Measurements from ENCODE around the gene PLA2R1. TPM values are rescaled to one million over a fixed set of nuclear protein-coding genes. Genes with fewer than 3 reads are reported as not detected.

Gene PLA2R1
- total and polyA plus RNA-seq, 10 of the 15 experiments (the other 5 are each of a cell fraction or from before 2014, with no cell fraction given) = 0.01 to 0.05 (median 0.02) TPM; not detected in 6

DNA sequence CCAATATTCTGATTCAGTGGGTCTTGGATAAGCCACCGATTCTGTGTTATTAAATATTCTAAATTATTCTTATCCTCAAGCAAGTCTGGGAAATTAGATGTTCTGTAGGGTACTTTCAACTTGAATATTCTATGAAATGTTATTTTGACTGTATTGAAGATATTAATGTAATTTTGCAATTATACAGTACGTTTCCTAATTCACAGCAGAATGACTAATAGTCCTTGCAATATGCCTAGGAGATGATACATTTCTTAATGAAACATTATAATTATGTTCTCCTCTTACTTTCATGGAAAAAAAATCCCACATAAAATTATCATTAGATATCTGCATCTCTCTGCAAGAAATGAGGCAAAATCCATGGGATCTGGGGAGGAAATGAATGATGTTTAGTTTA lies 46.2 kb upstream of the PLA2R1 start:
- no peak overlapping the region for H3K27ac ChIP-seq (ENCODE audit: control insufficient read depth, insufficient read depth)
- H3K36me3 ChIP-seq (ENCODE audit: control insufficient read depth in 2 of 2, insufficient read depth in 2 of 2, low read length in 1 of 2) = no peaks in the 10 kb centered on the region
- ChIA-PET RAD21 (ENCODE audit: unreplicated experiment) (interaction anchor here (1.1 to 3.9 kb wide), 3 partner anchors 11 to 132 kb away, joined by 3 to 51 read pairs (median 5); no protein-coding TSS in a partner anchor), CTCF (interaction anchor here (0.6 to 4.9 kb wide), 15 partner anchors 12 to 1109 kb away, joined by 3 to 122 read pairs (median 5); no protein-coding TSS in a partner anchor), SMC1A (ENCODE audit: uncharacterized antibody, unreplicated experiment) (interaction anchor here (1.0 to 3.1 kb wide), 6 partner anchors 13 to 216 kb away, joined by 3 to 18 read pairs (median 3); no protein-coding TSS in a partner anchor), POLR2A (no interaction called here)
- peaks cover 0 to 2% of the 10 kb centered on the region in 2 experiments; a peak in 1 of 4 replicates for H3K27me3 ChIP-seq (replicated peaks in 1 of 2; ENCODE audit: control insufficient read depth in 2 of 2, insufficient read depth in 2 of 2, low read length in 1 of 2)
- H3K4me2 ChIP-seq (ENCODE audit: control insufficient read depth, insufficient read depth) = no peak overlapping the region
- no peak overlapping the region for H2AFZ ChIP-seq (ENCODE audit: control insufficient read depth, low read depth, low read length)
- no peaks in the 10 kb centered on the region for H3K79me2 ChIP-seq (ENCODE audit: control insufficient read depth, insufficient read depth, low read length)
- WGBS (ENCODE audit: insufficient coverage, insufficient replicate concordance, low lambda C conversion rate, missing lambda C conversion rate) = 1% methylated on average over 2 of the region's 2 CpGs
- no TSS peak for BruUV-seq (replicated peaks)
- no peaks in the 10 kb centered on the region for H4K20me1 ChIP-seq (ENCODE audit: control insufficient read depth, insufficient read depth)
- TF ChIP-seq NFYA (IDR thresholded peaks at IDR 0.05; ENCODE audit: borderline replicate concordance, low read depth, low read length) (no peak), RAD21 (IDR thresholded peaks at IDR 0.05; ENCODE audit: insufficient read depth, low read depth, low read length) (no peak), CHD4 (IDR thresholded peaks at IDR 0.05) (no peak), ZNF24 (IDR thresholded peaks at IDR 0.05) (no peak), EP300 (IDR thresholded peaks at IDR 0.05; ENCODE audit: borderline replicate concordance in 1 of 2, control insufficient read depth in 1 of 2, low read depth in 2 of 2, low read length in 2 of 2) (no peak), LARP7 (IDR thresholded peaks at IDR 0.05) (no peak), SREBF2 (IDR thresholded peaks at IDR 0.05; ENCODE audit: low read length) (no peak), SMARCA5 (IDR thresholded peaks at IDR 0.05) (no peak)
- TF ChIP-seq, protein P1, sequence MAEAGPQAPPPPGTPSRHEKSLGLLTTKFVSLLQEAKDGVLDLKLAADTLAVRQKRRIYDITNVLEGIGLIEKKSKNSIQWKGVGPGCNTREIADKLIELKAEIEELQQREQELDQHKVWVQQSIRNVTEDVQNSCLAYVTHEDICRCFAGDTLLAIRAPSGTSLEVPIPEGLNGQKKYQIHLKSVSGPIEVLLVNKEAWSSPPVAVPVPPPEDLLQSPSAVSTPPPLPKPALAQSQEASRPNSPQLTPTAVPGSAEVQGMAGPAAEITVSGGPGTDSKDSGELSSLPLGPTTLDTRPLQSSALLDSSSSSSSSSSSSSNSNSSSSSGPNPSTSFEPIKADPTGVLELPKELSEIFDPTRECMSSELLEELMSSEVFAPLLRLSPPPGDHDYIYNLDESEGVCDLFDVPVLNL (IDR thresholded peaks at IDR 0.05; ENCODE audit: low read depth, low read length) = no peak
- peaks cover 13% of the 10 kb centered on the region for H3K4me1 ChIP-seq (ENCODE audit: control insufficient read depth, insufficient read depth, low read length)
- no peak for ATAC-seq
- intact Hi-C loops (cut with micrococcal nuclease; ENCODE audit: unreplicated experiment) = loop anchor here (10.0 kb wide), 2 partner anchors 214 to 956 kb away; no protein-coding TSS in a partner anchor
- FAIRE-seq = no peak
- in situ Hi-C loops (cut with MboI) = loop anchor here (5.0 kb wide), 1 partner anchor 104 kb away; no protein-coding TSS in a partner anchor
- DNase-seq (ENCODE audit: low read depth, low spot score) = no peak
- H3K9ac ChIP-seq (ENCODE audit: control insufficient read depth, insufficient read depth, low read length) = no peak overlapping the region
- H3K9me3 ChIP-seq (replicated peaks; ENCODE audit: control insufficient read depth, insufficient read depth, low read length) = no peaks in the 10 kb centered on the region
- H3K4me3 ChIP-seq = no peak overlapping the region
